Heart left ventricle (tissue), 13 donors: ENCODE measurements around the gene POFUT2.

ENCODE experiments used
- POLR2A ChIP-seq, 2 donors: fragments of 450-650 bp; IDR thresholded peaks; one replicate each; pipeline ENCODE4 v1.6.1; 2017; ENCODE audit warnings: antibody characterized with exemption in 2 of 2, mild to moderate bottlenecking in 2 of 2, moderate library complexity in 2 of 2
- TF ChIP-seq, protein P1 (sequence below), 12 donors: fragments of 200-600 bp; sonication (generic) in 4 of 12; IDR thresholded peaks; one replicate each; pipeline versions ENCODE4 v1.5.0 to v1.8.0; 2018 to 2022; ENCODE audit warnings: antibody characterized with exemption in 12 of 12, mild to moderate bottlenecking in 5 of 12
- donor health status: ischemic (EF 13 %, LVEDD 7.1; RV severe dilation, severe dysfunction).
- donor health status: DM: no; HTN: yes; CAD: no.
- donor health status: DM: no; HTN: no; CAD: no.
- donor health status: ischemic (EF 25% LVEDD 6.9; RV normal size, moderate dysfunction).
- donor health status: ischemic (EF 25% LVEDD 5.7; RV mildly dilated, moderate dysfunction).
- donor health status: ischemic (EF 35%, LVEDD 5.7; RV mildly dilated, moderate dysfunction).
- donor health status: nonischemic (EF 11% LVEDD 7.7; RV severe dilation, severe dysfunction).
- donor health status: DM: yes; HTN: yes; CAD: no.
- donor health status: PGD.
- donor health status: ischemic (EF 29% LVEDD 5.4; RV normal size, mild dysfunction).
- donor health status: nonischemic (EF 23%, LVEDD 6.1; RV moderate dilation, normal function).

DNA sequence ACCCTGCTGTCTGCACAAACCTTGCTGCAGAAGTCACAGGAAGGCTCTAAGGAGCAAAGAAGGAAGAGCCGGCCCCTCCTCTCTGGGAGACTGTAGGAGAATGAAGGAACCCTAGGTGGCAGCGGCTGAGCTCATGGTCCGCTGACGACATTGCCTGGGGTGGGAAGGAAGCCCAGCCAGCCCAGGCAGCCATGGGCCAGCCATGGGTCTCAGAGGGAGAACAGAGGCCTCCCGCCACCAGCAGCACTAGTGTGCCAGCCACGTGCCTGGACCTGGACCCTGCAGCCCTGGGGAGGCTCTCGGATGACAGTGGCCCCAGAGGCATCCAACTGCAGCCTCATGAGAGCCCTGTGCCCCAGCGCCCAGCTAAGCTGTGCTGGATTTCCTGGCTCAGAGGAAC, 49.2 kb upstream of the POFUT2 start:
- TF ChIP-seq, protein P1, sequence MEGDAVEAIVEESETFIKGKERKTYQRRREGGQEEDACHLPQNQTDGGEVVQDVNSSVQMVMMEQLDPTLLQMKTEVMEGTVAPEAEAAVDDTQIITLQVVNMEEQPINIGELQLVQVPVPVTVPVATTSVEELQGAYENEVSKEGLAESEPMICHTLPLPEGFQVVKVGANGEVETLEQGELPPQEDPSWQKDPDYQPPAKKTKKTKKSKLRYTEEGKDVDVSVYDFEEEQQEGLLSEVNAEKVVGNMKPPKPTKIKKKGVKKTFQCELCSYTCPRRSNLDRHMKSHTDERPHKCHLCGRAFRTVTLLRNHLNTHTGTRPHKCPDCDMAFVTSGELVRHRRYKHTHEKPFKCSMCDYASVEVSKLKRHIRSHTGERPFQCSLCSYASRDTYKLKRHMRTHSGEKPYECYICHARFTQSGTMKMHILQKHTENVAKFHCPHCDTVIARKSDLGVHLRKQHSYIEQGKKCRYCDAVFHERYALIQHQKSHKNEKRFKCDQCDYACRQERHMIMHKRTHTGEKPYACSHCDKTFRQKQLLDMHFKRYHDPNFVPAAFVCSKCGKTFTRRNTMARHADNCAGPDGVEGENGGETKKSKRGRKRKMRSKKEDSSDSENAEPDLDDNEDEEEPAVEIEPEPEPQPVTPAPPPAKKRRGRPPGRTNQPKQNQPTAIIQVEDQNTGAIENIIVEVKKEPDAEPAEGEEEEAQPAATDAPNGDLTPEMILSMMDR (IDR thresholded peaks at IDR 0.05) = no peak
- TF ChIP-seq POLR2A (IDR thresholded peaks at IDR 0.05) = no peak
